NCI-H1694 treated with DMSO at 0.1 percent for 48 hours (cell line): ENCODE measurements around the gene PRC1.
A peak's percentile ranks its signal among the peaks of the same experiment; 100 is the strongest.

Experiments
- DNase-seq: peaks from one replicate; lab custom pipeline; 2025; lab: John Stamatoyannopoulos, UW

Gene PRC1

DNA sequence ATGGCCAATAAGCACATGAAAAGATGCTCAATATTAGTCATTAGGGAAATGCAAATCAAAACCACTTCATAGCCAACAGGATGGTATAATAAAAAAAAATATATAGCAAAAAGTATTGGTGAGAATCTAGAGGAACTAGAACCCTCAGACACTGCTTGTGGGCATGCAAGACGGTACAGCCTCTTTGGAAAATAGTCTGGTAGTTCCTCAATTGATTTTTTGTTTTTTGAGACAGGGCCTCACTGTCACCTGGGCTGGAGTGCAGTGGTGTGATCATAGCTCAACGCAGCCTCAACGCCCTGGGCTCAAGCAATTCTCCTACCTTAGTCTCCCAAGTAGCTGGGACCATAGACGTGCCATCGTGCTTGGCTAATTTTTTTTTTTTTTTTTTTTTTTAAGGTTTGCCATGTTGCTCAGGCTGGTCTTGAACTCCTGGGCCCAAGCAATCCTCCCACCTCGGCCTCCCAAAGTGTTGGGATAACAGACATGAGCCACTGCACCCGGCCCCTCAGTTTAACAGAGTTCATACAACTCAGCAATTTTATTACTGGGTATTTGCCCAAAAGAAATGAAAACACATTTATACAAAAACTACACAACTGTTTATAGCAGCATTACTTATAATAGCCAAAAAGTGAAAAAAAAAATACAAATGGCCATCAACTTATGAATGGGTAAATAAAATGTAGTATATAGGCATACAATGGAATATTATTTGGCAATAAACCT is 5.1 kb downstream of the PRC1 start:
- no peak for DNase-seq

DNA sequence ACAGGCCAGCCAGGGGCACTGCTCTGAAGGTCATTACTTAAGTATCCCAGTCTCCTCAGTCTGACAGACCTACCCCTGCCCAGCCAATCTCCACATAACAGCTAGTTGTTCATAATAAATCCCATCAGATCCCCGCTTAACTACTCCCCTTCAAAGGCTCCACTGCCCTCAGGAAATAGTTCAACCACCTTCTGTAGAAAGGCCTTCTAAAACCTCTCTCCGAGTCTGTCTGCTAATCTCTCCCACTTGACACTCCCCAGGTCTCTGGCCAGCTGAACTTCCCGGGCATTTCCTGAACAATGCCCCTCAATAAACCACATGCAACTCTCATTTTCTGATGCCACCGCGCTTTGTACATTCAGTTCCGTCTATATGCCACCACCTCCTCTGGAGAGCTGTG is 6.0 kb downstream of the PRC1 start:
- DNase-seq = no peak

DNA sequence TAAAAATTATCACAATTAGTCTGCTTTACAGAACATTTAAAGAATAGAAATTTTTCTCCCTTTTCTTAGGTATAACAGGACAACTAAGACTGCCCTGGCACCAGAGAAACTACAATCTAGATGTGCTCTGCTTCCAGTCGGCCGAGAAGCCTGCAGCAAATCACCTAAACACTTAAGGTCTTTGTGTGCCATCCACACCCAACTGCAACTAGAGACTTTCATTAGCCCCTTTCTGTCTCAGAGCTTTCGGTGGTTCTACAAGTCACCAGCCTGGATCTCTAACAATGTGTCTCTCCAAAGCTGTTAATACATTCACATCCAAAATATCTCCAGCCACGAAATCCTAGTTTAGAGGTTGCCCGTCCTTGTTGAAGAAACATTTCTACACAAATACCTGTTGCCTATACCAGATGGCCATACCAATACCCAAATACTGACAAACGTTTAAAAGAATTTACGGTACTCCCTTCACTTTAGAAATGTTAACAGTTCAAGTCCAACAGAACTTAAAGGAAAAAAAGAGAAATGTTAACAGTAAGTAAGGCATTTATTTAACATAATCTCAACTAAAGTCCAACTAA is 6.7 kb downstream of the PRC1 start:
- no peak for DNase-seq

DNA sequence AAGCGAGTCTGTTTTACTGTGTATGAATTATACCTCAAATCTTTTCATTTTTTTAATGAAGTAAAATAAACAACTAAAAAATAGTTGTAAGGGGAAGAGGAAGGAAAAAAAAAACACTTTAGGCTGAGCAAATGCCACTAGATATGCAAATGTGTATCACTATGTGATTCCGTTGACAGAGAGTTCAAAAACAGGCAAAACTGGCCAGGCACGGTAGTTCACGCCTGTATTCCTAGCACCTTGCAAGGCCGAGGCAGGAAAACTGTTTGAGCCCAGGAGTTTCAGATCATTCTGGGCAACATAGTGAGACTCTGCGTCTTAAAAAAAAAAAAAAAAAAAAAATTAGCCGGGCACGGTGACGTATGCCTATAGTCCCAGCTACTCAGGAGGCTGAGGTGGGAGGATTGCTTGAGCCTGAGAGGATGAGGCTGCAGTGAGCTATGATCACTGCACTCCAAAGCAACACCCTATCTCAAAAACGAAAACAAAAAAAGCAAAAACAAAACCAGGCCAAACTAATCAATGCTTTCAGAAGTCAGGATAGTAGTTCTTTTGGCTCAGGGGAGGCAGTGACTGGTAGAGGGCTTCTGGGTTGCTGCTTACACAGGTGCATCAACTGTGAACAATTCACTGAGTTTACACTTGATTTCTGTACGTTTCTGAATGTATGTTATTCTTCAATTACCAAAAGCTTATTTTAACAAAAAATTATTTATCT is 7.4 kb downstream of the PRC1 start:
- DNase-seq = no peak

DNA sequence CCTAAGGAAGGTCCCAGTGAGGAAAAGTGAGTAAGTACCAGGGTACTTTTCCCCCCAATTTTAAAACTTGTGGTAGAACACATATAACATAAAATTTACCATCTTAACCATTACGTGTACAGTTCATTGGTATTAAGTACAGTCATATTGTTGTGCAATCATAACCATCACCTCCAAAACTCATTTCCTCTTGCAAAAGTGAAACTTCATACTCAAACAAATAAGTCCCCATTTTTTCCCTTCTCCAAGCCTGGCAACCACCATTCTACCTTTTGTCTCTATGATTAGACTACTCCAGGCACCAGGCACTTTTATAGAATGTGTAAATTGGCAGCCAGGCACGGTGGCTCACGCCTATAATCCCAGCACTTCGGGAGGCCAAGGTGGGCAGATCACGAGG is 12.2 kb downstream of the PRC1 start:
- no peak for DNase-seq

DNA sequence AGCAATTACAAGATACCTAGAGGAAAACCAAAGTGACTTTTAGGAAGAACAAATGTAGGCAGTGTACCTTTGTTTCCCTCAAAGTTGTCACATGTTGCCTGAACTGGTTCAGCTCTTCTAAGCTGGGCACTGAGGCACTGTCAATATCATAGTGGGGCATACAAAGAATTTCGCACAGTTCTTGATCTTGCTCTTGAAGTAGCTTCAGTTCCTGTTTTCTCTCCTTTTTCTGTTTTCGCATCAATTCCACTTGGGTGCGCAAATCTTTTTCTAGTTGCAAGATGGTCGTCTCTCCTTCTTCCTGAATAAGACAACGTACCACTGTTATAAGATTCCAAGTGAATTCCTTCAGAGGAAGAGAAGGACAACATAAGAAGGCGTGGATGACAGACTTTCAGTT is 12.7 kb downstream of the PRC1 start:
- DNase-seq = no peak

DNA sequence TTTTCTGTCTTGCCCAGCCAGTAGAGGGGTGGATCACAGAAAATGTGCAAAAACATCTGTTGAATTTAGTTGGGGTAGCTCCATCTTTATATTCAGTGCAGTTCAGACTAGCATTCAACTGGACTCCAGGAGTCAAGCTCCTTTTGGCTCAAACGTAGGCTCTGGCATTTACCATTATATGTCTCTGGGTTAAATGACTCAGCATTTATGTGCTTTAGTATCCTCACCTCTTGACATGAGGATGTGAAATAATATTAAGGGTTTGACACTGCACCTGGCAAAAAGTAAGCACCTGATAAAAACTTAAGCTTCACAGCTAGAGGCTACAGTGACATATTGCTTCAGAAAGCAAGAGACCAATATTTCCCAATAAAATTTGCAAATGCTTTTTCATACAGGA is 14.8 kb downstream of the PRC1 start:
- DNase-seq = no peak

DNA sequence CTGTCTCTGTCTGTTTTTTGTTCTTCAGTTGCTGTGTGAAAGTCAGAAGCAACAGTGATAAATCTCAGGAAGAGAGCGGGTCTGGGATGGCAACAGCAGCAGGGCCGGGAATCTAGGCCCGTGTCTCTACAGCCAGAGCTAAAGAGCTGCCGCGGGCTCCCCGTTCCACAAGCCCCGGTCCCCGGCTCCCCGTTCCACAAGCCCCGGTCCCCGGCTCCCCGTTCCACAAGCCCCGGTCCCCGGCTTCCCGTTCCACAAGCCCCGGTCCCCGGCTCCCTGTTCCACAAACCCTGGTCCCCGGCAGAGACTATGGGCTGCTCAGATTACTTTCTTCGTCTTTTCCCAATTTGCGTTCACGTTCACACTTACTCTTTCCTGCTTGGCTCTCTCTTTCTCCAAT is 20.1 kb downstream of the PRC1 start:
- no peak for DNase-seq

DNA sequence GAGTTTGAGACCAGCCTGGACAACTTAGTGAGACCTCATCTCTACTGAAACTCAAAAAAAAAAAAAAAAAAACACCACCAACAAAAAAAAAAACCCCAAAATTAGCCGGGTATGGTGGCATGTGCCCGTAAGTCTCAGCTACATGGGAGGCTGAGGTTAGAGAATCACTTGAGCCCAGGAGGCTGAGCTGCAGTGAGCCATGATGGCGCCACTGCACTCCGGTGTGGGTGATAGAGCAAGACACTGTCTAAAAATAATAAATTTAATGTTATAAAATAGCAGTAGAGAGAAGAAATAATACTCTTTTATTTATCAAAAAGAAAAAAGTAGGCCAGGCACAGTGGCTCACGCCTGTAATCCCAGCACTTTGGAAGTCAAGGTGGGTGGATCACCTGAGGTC is 22.2 kb downstream of the PRC1 start:
- DNase-seq = no peak

DNA sequence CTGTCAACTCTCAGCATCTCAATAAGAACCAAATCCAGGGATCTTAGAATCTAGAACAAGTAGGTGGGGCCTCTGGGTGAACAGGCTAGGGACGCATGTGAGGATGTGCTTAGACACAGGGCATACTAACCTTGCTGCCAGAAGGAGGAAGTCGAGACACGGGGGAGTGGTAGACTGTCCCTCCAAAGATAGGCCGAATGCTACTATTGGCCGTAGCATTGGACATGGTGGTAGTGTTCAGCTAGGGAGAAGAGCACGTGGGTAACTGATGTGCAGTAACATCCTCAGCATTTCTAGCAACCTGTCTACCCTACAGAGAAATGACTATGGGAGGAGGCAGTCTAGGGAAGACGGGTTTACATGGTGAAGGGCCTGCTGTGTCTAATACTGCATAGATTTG is 24.1 kb downstream of the PRC1 start:
- no peak for DNase-seq

DNA sequence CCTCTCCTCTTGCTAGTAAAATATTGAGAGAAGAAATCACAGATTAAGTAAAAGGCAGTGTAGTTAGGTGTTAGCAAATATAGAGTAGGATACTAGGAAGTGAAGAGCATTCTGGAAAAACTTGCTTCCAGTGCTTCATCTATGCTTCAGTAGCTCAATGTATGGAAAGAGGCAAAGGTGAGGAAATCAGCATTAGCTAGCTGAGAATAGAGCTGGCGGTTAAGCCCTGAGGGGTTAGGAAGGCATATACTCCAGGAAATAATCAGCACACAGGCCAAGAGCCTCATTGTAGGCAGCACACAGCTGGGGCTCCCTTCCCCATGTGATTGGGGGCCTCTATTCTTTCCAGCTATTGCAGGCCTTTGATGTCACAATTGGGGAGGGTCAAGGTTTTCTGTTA is 25.9 kb downstream of the PRC1 start:
- no peak for DNase-seq

DNA sequence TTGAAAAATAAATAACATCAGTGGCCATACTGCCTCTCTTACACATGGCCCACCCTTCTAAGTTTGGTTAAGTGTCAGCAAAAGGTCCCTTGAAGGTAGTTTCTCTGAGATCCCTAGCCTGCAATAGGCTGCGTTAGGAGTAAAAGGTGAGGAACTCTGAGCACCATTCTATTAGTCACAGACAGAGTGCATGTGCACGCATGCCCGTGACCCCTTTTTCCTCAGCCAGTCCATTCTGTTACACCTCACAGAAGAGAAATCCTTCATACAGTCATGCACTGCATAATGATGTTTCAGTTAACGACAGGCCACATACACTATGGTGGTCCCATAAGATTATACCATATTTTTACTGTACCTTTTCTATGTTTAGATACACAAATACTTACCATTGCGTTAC is 27.1 kb downstream of the PRC1 start:
- no peak for DNase-seq

DNA sequence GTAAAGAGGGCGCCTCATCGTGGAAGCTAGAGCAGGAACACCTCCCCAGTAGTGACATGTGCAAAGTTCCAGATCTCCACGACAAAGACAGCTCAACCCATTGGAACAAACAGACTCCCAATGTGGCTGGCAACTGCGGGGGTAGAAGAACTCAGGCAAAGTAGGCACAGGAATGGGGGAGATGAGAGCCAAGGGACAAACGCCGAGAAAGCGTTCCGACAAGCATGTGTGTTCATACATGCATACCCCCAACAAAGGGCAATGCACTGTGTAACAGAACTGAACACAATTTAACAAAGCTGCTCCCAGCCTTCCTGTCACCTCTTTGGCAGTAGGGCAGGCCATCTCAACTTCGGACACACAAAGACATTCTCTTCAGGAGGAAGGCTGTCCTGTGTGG is 28.1 kb downstream of the PRC1 start:
- DNase-seq = no peak

DNA sequence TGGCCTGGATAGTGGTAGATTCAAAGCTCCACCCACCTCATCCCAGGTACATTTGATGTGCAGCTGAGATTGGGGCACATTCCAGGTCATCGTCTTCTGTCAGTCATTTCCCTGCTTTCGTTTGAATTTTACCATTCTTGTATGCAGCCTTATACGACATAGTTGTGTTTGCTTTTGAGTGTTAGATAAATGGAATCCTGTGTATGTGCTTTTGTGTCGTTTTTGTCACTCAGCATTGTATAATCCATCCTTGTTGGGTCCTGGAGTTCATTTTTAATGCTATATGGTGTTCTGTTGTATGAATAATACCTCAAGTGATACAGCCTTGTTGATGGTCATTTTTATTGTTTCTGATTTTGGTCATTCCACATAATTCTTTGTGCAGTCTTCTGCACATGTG is 32.3 kb downstream of the PRC1 start:
- DNase-seq = no peak

DNA sequence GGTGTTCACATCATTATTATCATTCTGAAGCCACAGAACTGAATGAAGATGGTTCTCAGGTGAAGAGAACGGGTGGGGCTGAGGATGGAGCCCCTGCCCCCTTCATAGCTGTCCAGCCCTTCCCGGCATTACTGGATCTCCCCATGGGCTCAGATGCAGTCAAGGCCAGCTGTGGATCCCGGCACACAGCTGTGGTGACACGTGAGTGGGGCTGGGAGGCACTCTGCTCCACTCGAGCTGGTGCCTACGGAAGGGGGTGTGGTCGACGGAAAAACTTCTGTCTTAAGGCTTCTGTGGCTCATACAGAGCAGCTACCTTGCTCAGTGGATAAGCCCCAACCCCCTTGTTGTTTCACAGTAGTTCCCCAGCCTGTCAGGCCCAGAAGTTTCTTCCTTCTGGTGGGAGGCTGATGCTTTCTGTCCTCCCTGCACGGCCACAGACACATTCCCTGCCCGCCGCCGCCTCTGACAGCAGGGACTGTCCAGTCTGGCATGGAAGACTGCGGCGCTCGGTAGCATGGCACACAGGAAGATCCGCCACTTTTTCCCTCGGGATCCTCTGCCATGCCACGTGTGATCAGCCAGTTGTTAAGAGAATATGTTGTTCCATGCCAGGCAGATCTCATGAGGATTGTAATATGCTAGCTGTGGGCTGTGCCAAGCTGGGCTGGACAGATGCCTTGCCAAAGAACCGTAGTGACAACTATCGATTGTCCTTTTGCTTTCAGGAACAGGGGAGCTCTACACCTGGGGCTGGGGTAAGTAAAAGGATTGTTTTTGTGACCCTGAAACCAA is 33.8 kb downstream of the PRC1 start:
- DNase-seq = peak; percentile 1

DNA sequence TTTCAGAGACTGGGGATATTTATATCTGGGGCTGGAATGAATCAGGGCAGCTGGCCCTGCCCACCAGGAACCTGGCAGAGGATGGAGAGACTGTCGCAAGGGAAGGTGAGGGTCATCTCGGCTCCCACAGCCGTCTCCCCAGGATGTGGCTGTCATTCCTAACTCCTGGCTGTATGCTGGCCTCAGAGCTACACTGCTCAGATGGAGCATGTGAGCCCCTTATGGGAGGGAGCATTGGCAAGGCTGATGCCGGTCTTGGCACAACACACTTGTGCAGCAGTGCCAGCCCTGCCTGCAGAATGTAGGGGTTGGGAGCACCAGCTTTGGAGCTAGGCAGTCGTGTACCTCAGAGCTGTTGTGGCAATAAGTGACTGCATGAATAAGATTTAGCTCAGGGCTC is 34.4 kb downstream of the PRC1 start:
- peak; percentile 87 for DNase-seq

DNA sequence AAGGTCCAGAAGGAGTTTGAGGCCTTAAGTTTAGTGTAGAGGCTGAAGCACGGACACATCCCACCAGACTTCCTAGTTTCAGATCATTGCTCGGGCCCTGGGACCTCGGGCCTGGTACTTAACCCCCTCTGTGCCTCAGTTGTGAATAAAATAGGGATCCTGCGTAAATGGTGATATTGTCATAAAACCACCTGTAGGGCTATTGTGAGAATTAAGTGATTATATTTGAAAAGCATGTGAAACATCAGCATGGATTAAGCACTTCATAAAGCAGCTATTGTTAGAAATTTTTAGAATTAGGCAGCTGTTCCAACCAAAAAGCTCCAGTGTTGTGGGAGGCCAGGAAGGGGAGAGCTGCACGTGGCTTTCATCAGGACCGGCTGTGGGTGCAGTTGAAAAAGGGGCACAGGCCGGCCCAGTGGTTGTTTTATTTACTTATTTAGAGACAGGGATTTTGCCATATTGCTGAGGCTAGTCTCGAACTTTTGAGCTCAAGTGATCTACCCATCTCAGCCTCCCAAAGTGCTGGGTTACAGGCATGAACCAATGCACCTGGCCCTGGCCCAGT is 35.2 kb downstream of the PRC1 start:
- DNase-seq = no peak

DNA sequence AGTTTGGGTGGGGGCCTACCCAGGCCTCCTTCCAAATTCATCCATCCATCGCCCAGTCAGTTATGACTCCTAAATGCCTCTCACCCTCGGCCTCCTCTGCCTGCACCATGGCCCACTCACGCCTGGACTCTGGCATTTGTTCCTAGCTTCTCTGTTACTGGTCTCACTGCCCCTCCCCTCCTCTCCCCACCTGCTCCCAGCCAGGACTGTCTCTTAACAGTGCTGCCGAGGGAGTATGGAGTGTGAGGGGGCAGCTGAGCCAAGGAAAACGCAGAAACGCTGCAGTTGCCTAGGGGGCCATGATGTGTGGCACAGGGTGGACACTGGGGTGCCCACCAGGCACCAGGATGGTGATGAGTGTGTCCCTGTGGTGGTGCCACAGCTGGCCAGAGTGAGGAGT is 36.5 kb downstream of the PRC1 start:
- no peak for DNase-seq

DNA sequence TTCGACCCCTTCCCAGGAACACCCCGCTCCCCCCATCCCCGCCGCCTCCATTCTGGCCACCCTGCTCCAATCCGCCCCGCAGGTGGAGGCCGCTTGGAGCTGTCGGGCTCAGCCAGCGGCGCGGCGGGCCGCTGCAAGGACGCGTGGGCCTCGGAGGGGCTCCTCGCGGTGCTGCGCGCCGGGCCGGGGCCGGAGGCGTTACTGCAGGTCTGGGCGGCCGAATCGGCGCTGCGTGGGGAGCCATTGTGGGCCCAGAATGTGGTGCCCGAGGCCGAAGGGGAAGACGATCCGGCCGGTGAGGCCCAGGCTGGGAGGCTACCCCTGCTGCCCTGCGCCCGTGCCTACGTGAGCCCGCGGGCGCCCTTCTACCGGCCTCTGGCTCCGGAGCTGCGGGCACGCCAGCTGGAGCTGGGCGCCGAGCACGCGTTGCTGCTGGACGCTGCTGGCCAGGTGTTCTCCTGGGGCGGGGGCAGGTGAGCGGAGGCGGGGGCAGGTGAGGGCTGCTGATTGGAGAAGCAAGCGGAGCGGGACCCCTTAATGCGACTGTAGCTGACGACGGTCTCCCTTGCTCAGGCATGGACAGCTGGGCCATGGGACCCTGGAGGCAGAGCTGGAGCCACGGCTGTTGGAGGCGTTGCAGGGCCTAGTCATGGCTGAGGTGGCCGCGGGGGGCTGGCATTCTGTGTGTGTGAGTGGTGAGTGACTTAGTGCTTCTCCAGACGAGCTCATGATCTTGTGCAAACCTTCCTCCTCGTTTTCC is 37.1 kb downstream of the PRC1 start:
- no peak for DNase-seq

DNA sequence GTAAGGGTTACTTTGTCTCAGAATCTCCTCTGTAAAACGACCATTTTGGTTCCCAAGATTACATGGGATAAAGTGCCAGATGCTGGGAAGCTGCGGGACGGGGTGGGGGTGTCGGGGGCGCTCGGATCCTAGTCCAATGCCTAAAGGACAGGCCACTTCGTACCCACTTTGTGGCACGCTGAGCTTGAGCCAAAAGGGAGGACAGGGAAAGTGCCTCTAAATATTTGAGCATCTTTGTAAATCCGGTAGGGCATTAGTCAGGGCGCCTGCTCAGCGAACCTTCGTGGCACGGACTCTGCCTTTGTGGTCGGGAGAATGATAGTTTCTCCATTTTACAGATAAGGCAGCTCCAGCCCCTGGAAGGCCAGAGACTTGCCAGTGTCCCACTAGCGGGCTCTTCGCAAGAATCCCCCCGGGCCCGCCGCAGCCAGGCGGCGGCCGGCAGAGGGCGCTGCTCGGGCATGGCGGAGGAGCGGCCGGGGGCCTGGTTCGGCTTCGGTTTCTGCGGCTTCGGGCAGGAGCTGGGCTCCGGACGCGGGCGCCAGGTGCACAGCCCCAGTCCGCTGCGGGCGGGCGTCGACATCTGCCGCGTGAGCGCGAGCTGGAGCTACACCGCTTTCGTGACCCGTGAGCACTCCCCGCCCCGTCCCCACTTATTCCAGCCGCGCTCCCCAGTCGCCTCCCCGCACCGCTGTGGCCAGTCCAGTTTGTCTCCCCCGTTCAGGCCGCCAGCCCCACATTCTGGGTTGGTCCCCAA is 37.9 kb downstream of the PRC1 start:
- DNase-seq = peak; percentile 29
